Adrenal gland (tissue), 5 donors: ENCODE data around the gene COL5A1.

Source experiments
- POLR2A ChIP-seq, 2 donors: fragments of 450-650 bp; IDR thresholded peaks; one replicate each; pipeline ENCODE4 v1.6.1; 2017; ENCODE audit warnings: antibody characterized with exemption in 2 of 2, mild to moderate bottlenecking in 2 of 2, moderate library complexity in 1 of 2
- TF ChIP-seq, protein P1 (sequence below), 6 experiments: fragments of 450-650 bp in 4 of 6; fragments of 200-600 bp in 2 of 6; sonication (generic) in 1 of 6; IDR thresholded peaks; 1 replicate in 5 of 6; 2 replicates in 1 of 6; pipeline versions ENCODE4 v1.5.1 to v1.8.0; 2016 to 2021; ENCODE audit warnings: antibody characterized with exemption in 6 of 6, mild to moderate bottlenecking in 2 of 6, moderate library complexity in 1 of 6
- donor health status: DM: no; HTN: no; CAD: no.

DNA sequence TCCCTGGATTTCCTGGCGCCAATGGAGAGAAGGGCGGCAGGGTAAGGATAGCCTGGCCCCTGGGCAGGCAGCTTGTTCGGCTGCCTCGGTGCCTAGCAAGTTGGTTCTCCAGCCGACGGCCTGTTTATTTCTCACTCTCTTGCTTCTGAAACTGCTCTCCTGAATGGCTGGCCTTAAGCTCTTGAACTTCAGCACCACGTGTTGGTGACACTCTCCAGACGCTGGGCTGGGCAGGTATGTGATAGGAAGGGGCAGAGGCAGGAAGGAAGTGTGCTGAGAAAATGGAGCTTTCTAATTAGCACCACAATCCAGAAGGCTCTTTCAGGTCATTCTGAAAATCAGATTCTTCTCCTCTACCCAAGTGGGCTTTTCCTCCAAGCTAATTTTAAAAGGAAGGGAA is 147.6 kb downstream of the COL5A1 start:
- TF ChIP-seq, protein P1, sequence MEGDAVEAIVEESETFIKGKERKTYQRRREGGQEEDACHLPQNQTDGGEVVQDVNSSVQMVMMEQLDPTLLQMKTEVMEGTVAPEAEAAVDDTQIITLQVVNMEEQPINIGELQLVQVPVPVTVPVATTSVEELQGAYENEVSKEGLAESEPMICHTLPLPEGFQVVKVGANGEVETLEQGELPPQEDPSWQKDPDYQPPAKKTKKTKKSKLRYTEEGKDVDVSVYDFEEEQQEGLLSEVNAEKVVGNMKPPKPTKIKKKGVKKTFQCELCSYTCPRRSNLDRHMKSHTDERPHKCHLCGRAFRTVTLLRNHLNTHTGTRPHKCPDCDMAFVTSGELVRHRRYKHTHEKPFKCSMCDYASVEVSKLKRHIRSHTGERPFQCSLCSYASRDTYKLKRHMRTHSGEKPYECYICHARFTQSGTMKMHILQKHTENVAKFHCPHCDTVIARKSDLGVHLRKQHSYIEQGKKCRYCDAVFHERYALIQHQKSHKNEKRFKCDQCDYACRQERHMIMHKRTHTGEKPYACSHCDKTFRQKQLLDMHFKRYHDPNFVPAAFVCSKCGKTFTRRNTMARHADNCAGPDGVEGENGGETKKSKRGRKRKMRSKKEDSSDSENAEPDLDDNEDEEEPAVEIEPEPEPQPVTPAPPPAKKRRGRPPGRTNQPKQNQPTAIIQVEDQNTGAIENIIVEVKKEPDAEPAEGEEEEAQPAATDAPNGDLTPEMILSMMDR (IDR thresholded peaks at IDR 0.05) = no peak
- no peak for TF ChIP-seq POLR2A (IDR thresholded peaks at IDR 0.05)
